Endodermal cell (in vitro differentiated cells): ENCODE results near the gene ATXN2. TPM values are rescaled to one million over a fixed set of nuclear protein-coding genes. Genes with fewer than 3 reads are reported as not detected.
"Not testable (repeated sequence)": the region's sequence is repeated elsewhere in the genome, so short reads cannot be mapped to it uniquely, and the experiment has no call there.

Experiments used
- DNase-seq: peaks from one replicate; pipeline ENCODE4 v3.0.0-alpha.2; 2017
- H3K27ac ChIP-seq: 2 replicates; pipeline ENCODE4 v1.5.1; 2013; ENCODE audit warnings: mild to moderate bottlenecking, low read depth, low read length, moderate library complexity
- H3K27me3 ChIP-seq: 2 replicates; pipeline ENCODE4 v1.6.1; 2013; ENCODE audit warnings: mild to moderate bottlenecking, low read length, moderate library complexity; ENCODE audit not compliant: insufficient read depth, control insufficient read depth, poor library complexity, severe bottlenecking
- H3K36me3 ChIP-seq: 2 replicates; pipeline ENCODE4 v1.7.0; 2013; ENCODE audit warnings: mild to moderate bottlenecking, low read length, moderate library complexity; ENCODE audit not compliant: control insufficient read depth, insufficient read depth
- H3K4me1 ChIP-seq: one replicate; pipeline ENCODE4 v1.7.0; 2013; ENCODE audit warnings: low read length; ENCODE audit not compliant: control insufficient read depth, insufficient read depth
- H3K4me3 ChIP-seq: 2 replicates; pipeline ENCODE4 v1.5.1; 2013; ENCODE audit warnings: mild to moderate bottlenecking, low read length, moderate library complexity
- H3K9ac ChIP-seq: 2 replicates; pipeline ENCODE4 v1.6.1; 2013; ENCODE audit warnings: mild to moderate bottlenecking, low read length, moderate library complexity; ENCODE audit not compliant: poor library complexity, severe bottlenecking; ENCODE audit errors: extremely low read depth
- H3K9me3 ChIP-seq: 2 replicates; pipeline ENCODE4 v1.6.1; 2013; ENCODE audit warnings: mild to moderate bottlenecking, low read length, moderate library complexity; ENCODE audit not compliant: control insufficient read depth
- H3K27ac Mint-ChIP-seq: 2 replicates; pipeline ENCODE4 v1.8.0; 2020; ENCODE audit warnings: mixed read lengths
- H3K27me3 Mint-ChIP-seq: 2 replicates; pipeline ENCODE4 v1.8.0; 2021; ENCODE audit warnings: mild to moderate bottlenecking, mixed read lengths; ENCODE audit not compliant: insufficient read depth
- H3K36me3 Mint-ChIP-seq: 2 replicates; pipeline ENCODE4 v1.8.0; 2020; ENCODE audit warnings: low read depth, mixed read lengths
- H3K4me1 Mint-ChIP-seq: 2 replicates; pipeline ENCODE4 v1.8.0; 2020; ENCODE audit warnings: mixed read lengths
- H3K4me3 Mint-ChIP-seq: 2 replicates; pipeline ENCODE4 v1.8.0; 2020; ENCODE audit warnings: mild to moderate bottlenecking, moderate library complexity, mixed read lengths
- H3K9me3 Mint-ChIP-seq: 2 replicates; pipeline ENCODE4 v1.8.0; 2020; ENCODE audit warnings: mild to moderate bottlenecking, mixed read lengths
- WGBS, 2 experiments: methylation state at CpG; one replicate each; pipeline versions ENCODE4 v1.1.5 to v1.1.7; 2013; ENCODE audit warnings: missing lambda C conversion rate in 2 of 2, mixed read lengths in 1 of 2; ENCODE audit not compliant: insufficient coverage in 1 of 2, insufficient read length in 1 of 2; 5-methylcytosine and 5-hydroxymethylcytosine counted together
- total RNA-seq, 2 donors: library from RNA; stranded (reverse); fragmentation: NEBNext Ultra II Directional in 1 of 2; extraction: Animal tissue kit (Norgen Biotek cat#: 25700) in 1 of 2; gene quantifications; 2 replicates in 1 of 2; 3 replicates in 1 of 2; pipeline ENCODE4 v1.2.1, GENCODE V29; 2021
- TF ChIP-seq, protein P1 (sequence below): fragments of 200-600 bp; sonication (generic); conservative IDR thresholded peaks from 2 replicates; pipeline ENCODE4 v1.5.0; 2021; ENCODE audit warnings: antibody characterized with exemption, mild to moderate bottlenecking

The ATXN2 gene
- total RNA-seq, 2 donors from 2014 or later = 85.7 to 87.3 TPM

DNA sequence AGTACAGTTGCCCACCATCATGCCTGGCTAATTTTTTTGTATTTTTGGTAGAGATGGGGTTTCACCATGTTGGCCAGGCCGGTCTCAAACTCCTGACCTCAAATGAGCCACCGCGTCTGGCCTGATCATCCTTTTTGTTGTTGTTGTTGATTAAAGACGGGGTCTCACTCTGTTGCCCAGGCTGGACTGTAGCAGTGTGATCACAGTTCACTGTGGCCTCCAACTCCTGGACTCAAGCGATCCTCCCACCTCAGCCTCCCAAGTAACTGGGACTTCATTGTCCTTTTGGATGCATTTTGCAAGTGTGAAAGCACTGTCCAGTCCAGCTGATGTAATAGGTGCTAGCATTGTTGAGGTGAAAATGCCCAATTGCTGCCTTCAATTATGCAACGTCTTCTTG lies 27.1 kb upstream of the ATXN2 start:
- Histone ChIP-seq H3K4me3 (no peak overlapping the region), H3K36me3 (no peaks in the 10 kb centered on the region), H3K27ac (no peak overlapping the region), H3K9ac (no peak overlapping the region), H3K27me3 (no peaks in the 10 kb centered on the region), H3K9me3 (no peaks in the 10 kb centered on the region), H3K4me1 (no peaks in the 10 kb centered on the region)
- H3K27ac Mint-ChIP-seq = peak overlapping the region; percentile 20
- no peak overlapping the region for H3K4me3 Mint-ChIP-seq
- no peaks in the 10 kb centered on the region for H3K27me3 Mint-ChIP-seq
- no peaks in the 10 kb centered on the region for H3K9me3 Mint-ChIP-seq
- no peaks in the 10 kb centered on the region for H3K36me3 Mint-ChIP-seq
- DNase-seq = no peak
- H3K4me1 Mint-ChIP-seq = no peaks in the 10 kb centered on the region
- WGBS, 2 experiments = 92 to 99% methylated on average over 2 to 6 of the region's 6 CpGs
- TF ChIP-seq, protein P1, sequence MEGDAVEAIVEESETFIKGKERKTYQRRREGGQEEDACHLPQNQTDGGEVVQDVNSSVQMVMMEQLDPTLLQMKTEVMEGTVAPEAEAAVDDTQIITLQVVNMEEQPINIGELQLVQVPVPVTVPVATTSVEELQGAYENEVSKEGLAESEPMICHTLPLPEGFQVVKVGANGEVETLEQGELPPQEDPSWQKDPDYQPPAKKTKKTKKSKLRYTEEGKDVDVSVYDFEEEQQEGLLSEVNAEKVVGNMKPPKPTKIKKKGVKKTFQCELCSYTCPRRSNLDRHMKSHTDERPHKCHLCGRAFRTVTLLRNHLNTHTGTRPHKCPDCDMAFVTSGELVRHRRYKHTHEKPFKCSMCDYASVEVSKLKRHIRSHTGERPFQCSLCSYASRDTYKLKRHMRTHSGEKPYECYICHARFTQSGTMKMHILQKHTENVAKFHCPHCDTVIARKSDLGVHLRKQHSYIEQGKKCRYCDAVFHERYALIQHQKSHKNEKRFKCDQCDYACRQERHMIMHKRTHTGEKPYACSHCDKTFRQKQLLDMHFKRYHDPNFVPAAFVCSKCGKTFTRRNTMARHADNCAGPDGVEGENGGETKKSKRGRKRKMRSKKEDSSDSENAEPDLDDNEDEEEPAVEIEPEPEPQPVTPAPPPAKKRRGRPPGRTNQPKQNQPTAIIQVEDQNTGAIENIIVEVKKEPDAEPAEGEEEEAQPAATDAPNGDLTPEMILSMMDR = no peak

GRCh38 chr12:111624540-111624939 lies 25.4 kb upstream of the ATXN2 start:
- Histone ChIP-seq H3K27me3 (no peaks in the 10 kb centered on the region), H3K36me3 (no peaks in the 10 kb centered on the region), H3K4me3 (no peak overlapping the region), H3K4me1 (no peaks in the 10 kb centered on the region), H3K9ac (no peak overlapping the region), H3K9me3 (no peaks in the 10 kb centered on the region), H3K27ac (no peak overlapping the region)
- WGBS, 2 experiments = 93 to 97% methylated on average over 3 to 8 of the region's 8 CpGs
- Mint-ChIP-seq H3K9me3 (no peaks in the 10 kb centered on the region), H3K36me3 (no peaks in the 10 kb centered on the region), H3K27me3 (no peaks in the 10 kb centered on the region), H3K4me1 (no peaks in the 10 kb centered on the region), H3K4me3 (no peak overlapping the region), H3K27ac (no peak overlapping the region)
- DNase-seq = peak; percentile 60
- TF ChIP-seq, protein P1 = no peak

DNA sequence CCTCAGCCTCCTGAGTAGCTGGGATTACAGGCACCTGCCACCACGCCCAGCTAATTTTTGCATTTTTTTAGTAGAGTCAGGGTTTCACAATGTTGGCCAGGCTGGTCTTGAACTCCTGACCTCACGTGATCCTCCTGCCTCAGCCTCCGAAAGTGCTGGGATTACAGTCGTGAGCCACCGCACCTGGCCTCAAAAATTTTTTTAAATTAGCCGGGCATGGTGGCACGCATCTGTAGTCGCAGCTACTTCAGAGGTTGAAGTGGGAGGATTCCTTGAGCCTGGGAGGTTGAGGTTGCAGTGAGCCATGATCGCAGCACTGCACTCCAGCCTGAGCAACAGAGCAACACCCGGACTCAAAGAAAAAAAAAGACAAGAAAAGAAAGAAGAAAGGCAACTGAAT lies 18.7 kb upstream of the ATXN2 start:
- not testable (repeated sequence) for H3K4me1 ChIP-seq, H3K27me3 ChIP-seq, H3K4me1 Mint-ChIP-seq, H3K4me3 ChIP-seq, H3K9ac ChIP-seq, DNase-seq, H3K4me3 Mint-ChIP-seq, H3K27me3 Mint-ChIP-seq, H3K9me3 ChIP-seq, H3K27ac Mint-ChIP-seq, H3K27ac ChIP-seq, H3K36me3 ChIP-seq, H3K36me3 Mint-ChIP-seq, H3K9me3 Mint-ChIP-seq
- 96% methylated on average over 9 to 10 of the region's 10 CpGs for WGBS, 2 experiments

DNA sequence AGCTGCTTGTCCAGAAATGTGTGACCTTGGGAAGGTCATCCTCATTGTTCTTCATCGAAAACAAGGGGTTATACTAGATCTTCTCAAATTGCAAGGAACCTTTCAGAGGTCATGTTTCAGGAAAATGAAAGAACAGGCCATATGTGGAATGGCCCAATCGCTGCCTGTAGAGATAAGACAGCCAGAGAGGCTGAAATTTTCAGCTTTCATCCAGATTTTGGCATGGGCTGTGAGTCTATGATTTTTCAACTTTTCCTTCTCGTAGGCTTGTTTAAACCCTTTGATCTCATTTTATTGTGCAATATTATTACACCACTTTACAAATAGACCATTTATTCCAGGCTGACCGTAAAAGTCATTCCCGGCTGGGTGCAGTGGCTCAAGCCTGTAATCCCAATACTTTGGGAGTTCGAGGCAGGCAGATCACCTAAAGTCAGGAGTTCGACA lies 17.1 kb upstream of the ATXN2 start:
- Mint-ChIP-seq H3K36me3 (no peaks in the 10 kb centered on the region), H3K9me3 (no peaks in the 10 kb centered on the region), H3K27ac (no peak overlapping the region), H3K4me3 (no peak overlapping the region), H3K4me1 (peaks cover 3% of the 10 kb centered on the region), H3K27me3 (no peaks in the 10 kb centered on the region)
- Histone ChIP-seq H3K27ac (no peak overlapping the region), H3K4me1 (no peaks in the 10 kb centered on the region), H3K9me3 (no peaks in the 10 kb centered on the region), H3K4me3 (no peak overlapping the region), H3K36me3 (no peaks in the 10 kb centered on the region), H3K9ac (no peak overlapping the region), H3K27me3 (no peaks in the 10 kb centered on the region)
- DNase-seq = no peak
- WGBS, 2 experiments = 93% methylated on average over 7 of the region's 7 CpGs
- TF ChIP-seq, protein P1 = no peak
